BLaER1 treated with 17β-estradiol and CSF1 and Interleukin-3, amounts not matched to agents 10 nM and 100 nM (cell line): Measurements from ENCODE around the gene LRIG2.
"Not testable (repeated sequence)": the region's sequence is repeated elsewhere in the genome, so short reads cannot be mapped to it uniquely, and the experiment has no call there.

Experiments used
- H3K27ac ChIP-seq, 11 experiments: shearing (Covaris generic); formaldehyde crosslinking; 2 replicates each; pipeline ENCODE4 v1.8.1; 2022
- H3K27me3 ChIP-seq, 11 experiments: shearing (Covaris generic); formaldehyde crosslinking; 2 replicates each; pipeline ENCODE4 v1.8.1; 2022
- H3K36me3 ChIP-seq, 11 experiments: shearing (Covaris generic); formaldehyde crosslinking; 2 replicates each; pipeline ENCODE4 v1.8.1; 2022
- H3K4me1 ChIP-seq, 10 experiments: shearing (Covaris generic); formaldehyde crosslinking; 2 replicates each; pipeline ENCODE4 v1.8.1; 2022
- H3K4me2 ChIP-seq, 11 experiments: shearing (Covaris generic); formaldehyde crosslinking; 2 replicates each; pipeline ENCODE4 v1.8.1; 2022
- H3K4me3 ChIP-seq, 10 experiments: shearing (Covaris generic); formaldehyde crosslinking; 2 replicates each; pipeline ENCODE4 v1.8.1; 2022
- H3K9ac ChIP-seq, 11 experiments: shearing (Covaris generic); formaldehyde crosslinking; 2 replicates each; pipeline ENCODE4 v1.8.1; 2022
- H3K9me3 ChIP-seq, 11 experiments: shearing (Covaris generic); formaldehyde crosslinking; replicated peaks in 1 of 11; 2 replicates each; pipeline ENCODE4 v1.8.1; 2022
- H4K20me1 ChIP-seq, 11 experiments: shearing (Covaris generic); formaldehyde crosslinking; 2 replicates each; pipeline ENCODE4 v1.8.1; 2022
- Cebpa-rat ChIP-seq, 11 experiments: shearing (Covaris generic); IDR thresholded peaks; 2 replicates each; pipeline ENCODE4 v1.8.1; 2022

LRIG2 gene

GRCh38 chr1:113072757-113073478 is at the start of gene LRIG2:
Gene LRIG2 (plus strand): TSS chr1:113073198. CDS start chr1:113073407, 209 bp downstream.
- peaks cover 15 to 36% (median 27%) of the 10 kb centered on the region in 10 experiments for H3K4me1 ChIP-seq
- peak within 1 kb of the TSS; percentile 73 to 95 (median 88) for H3K4me3 ChIP-seq
- peaks cover 8 to 30% (median 16%) of the 10 kb centered on the region in 11 experiments; a peak in 21 of 22 replicates for H3K36me3 ChIP-seq
- no peaks in the 10 kb centered on the region for H3K27me3 ChIP-seq
- no peaks in the 10 kb centered on the region for H3K9me3 ChIP-seq
- peak within 1 kb of the TSS; percentile 83 to 93 (median 89) for H3K9ac ChIP-seq
- peak within 1 kb of the TSS; percentile 77 to 95 (median 91) for H3K4me2 ChIP-seq
- TF ChIP-seq Cebpa-rat (IDR thresholded peaks at IDR 0.05): no peak
- peak within 1 kb of the TSS; percentile 67 to 94 (median 87) for H3K27ac ChIP-seq
- peaks cover 4 to 42% (median 24%) of the 10 kb centered on the region in 11 experiments; a peak in 15 of 22 replicates for H4K20me1 ChIP-seq

GRCh38 chr1:113023316-113023715 is 49.7 kb upstream of the LRIG2 start:
- H3K4me3 ChIP-seq, H3K4me2 ChIP-seq, H3K4me1 ChIP-seq, H3K9ac ChIP-seq, H3K27me3 ChIP-seq, H4K20me1 ChIP-seq, H3K9me3 ChIP-seq, H3K27ac ChIP-seq, H3K36me3 ChIP-seq: not testable (repeated sequence)

GRCh38 chr1:113027007-113027406 is 46.0 kb upstream of the LRIG2 start:
- peaks cover 0 to 6% (median 0%) of the 10 kb centered on the region in 11 experiments; a peak in 2 of 22 replicates for H3K36me3 ChIP-seq
- H3K27ac ChIP-seq: no peak overlapping the region
- no peak overlapping the region for H3K4me3 ChIP-seq
- no peaks in the 10 kb centered on the region for H3K27me3 ChIP-seq
- H3K4me1 ChIP-seq: peaks cover 0 to 7% (median 0%) of the 10 kb centered on the region in 10 experiments; a peak in 3 of 20 replicates
- H3K9ac ChIP-seq: no peak overlapping the region
- H4K20me1 ChIP-seq: no peaks in the 10 kb centered on the region
- TF ChIP-seq Cebpa-rat (IDR thresholded peaks at IDR 0.05): no peak
- H3K4me2 ChIP-seq: no peak overlapping the region
- no peaks in the 10 kb centered on the region for H3K9me3 ChIP-seq

- Histone ChIP-seq H3K9me3 (no peaks in the 10 kb centered on the region), H3K4me1 (peaks cover 0 to 7% (median 0%) of the 10 kb centered on the region in 10 experiments; a peak in 3 of 20 replicates), H3K9ac (no peak overlapping the region), H3K27ac (no peak overlapping the region), H3K4me2 (no peak overlapping the region), H3K36me3 (peaks cover 0 to 6% (median 0%) of the 10 kb centered on the region in 11 experiments; a peak in 2 of 22 replicates), H3K27me3 (no peaks in the 10 kb centered on the region), H3K4me3 (no peak overlapping the region), H4K20me1 (no peaks in the 10 kb centered on the region)
- no peak for TF ChIP-seq Cebpa-rat (IDR thresholded peaks at IDR 0.05)
Measured at GRCh38 chr1:113027449-113027848, 45.5 kb upstream of the LRIG2 start.

- Histone ChIP-seq H3K4me1 (peaks cover 0 to 7% (median 0%) of the 10 kb centered on the region in 10 experiments; a peak in 3 of 20 replicates), H3K36me3 (peaks cover 0 to 6% (median 0%) of the 10 kb centered on the region in 11 experiments; a peak in 1 of 22 replicates), H3K27me3 (no peaks in the 10 kb centered on the region), H3K4me3 (no peak overlapping the region), H3K4me2 (no peak overlapping the region), H3K27ac (no peak overlapping the region), H4K20me1 (no peaks in the 10 kb centered on the region), H3K9ac (no peak overlapping the region), H3K9me3 (no peaks in the 10 kb centered on the region)
- no peak for TF ChIP-seq Cebpa-rat (IDR thresholded peaks at IDR 0.05)
Measured at GRCh38 chr1:113029822-113030221, 43.2 kb upstream of the LRIG2 start.

- no peak overlapping the region for H3K4me2 ChIP-seq
- no peak for TF ChIP-seq Cebpa-rat (IDR thresholded peaks at IDR 0.05)
- H3K36me3 ChIP-seq: no peaks in the 10 kb centered on the region
- H3K9me3 ChIP-seq: no peaks in the 10 kb centered on the region
- no peak overlapping the region for H3K27ac ChIP-seq
- no peak overlapping the region for H3K4me3 ChIP-seq
- no peak overlapping the region for H3K9ac ChIP-seq
- no peaks in the 10 kb centered on the region for H4K20me1 ChIP-seq
- H3K27me3 ChIP-seq: no peaks in the 10 kb centered on the region
- peaks cover 0 to 7% (median 0%) of the 10 kb centered on the region in 10 experiments; a peak in 3 of 20 replicates for H3K4me1 ChIP-seq
Measured at GRCh38 chr1:113031171-113031933, 41.6 kb upstream of the LRIG2 start.

- no peaks in the 10 kb centered on the region for H4K20me1 ChIP-seq
- TF ChIP-seq Cebpa-rat (IDR thresholded peaks at IDR 0.05): no peak
- H3K27me3 ChIP-seq: no peaks in the 10 kb centered on the region
- no peak overlapping the region for H3K9ac ChIP-seq
- H3K4me1 ChIP-seq: peaks cover 0 to 6% (median 0%) of the 10 kb centered on the region in 10 experiments; a peak in 1 of 20 replicates
- H3K4me2 ChIP-seq: no peak overlapping the region
- no peak overlapping the region for H3K27ac ChIP-seq
- H3K4me3 ChIP-seq: no peak overlapping the region
- no peaks in the 10 kb centered on the region for H3K9me3 ChIP-seq
- H3K36me3 ChIP-seq: no peaks in the 10 kb centered on the region
Measured at GRCh38 chr1:113035086-113035485, 37.9 kb upstream of the LRIG2 start.

- Histone ChIP-seq H3K9me3 (no peaks in the 10 kb centered on the region), H3K4me1 (peaks cover 0 to 8% (median 2%) of the 10 kb centered on the region in 10 experiments; a peak in 15 of 20 replicates), H4K20me1 (no peaks in the 10 kb centered on the region), H3K27ac (no peak overlapping the region), H3K4me2 (no peak overlapping the region), H3K27me3 (no peaks in the 10 kb centered on the region), H3K9ac (no peak overlapping the region), H3K4me3 (no peak overlapping the region), H3K36me3 (no peaks in the 10 kb centered on the region)
- TF ChIP-seq Cebpa-rat (IDR thresholded peaks at IDR 0.05): no peak
Measured at GRCh38 chr1:113036639-113037321, 36.2 kb upstream of the LRIG2 start.

GRCh38 chr1:113040041-113040440 is 33.0 kb upstream of the LRIG2 start:
- peaks cover 29 to 38% (median 33%) of the 10 kb centered on the region in 10 experiments for H3K4me1 ChIP-seq
- no peak overlapping the region for H3K4me2 ChIP-seq
- H3K9me3 ChIP-seq: no peaks in the 10 kb centered on the region
- H3K27ac ChIP-seq: no peak overlapping the region
- no peak overlapping the region for H3K4me3 ChIP-seq
- no peaks in the 10 kb centered on the region for H4K20me1 ChIP-seq
- no peak for TF ChIP-seq Cebpa-rat (IDR thresholded peaks at IDR 0.05)
- no peak overlapping the region for H3K9ac ChIP-seq
- no peaks in the 10 kb centered on the region for H3K36me3 ChIP-seq
- no peaks in the 10 kb centered on the region for H3K27me3 ChIP-seq
